Measurements from ENCODE around the gene EXOC7.
A peak's percentile ranks its signal among the peaks of the same experiment; 100 is the strongest.

DNA sequence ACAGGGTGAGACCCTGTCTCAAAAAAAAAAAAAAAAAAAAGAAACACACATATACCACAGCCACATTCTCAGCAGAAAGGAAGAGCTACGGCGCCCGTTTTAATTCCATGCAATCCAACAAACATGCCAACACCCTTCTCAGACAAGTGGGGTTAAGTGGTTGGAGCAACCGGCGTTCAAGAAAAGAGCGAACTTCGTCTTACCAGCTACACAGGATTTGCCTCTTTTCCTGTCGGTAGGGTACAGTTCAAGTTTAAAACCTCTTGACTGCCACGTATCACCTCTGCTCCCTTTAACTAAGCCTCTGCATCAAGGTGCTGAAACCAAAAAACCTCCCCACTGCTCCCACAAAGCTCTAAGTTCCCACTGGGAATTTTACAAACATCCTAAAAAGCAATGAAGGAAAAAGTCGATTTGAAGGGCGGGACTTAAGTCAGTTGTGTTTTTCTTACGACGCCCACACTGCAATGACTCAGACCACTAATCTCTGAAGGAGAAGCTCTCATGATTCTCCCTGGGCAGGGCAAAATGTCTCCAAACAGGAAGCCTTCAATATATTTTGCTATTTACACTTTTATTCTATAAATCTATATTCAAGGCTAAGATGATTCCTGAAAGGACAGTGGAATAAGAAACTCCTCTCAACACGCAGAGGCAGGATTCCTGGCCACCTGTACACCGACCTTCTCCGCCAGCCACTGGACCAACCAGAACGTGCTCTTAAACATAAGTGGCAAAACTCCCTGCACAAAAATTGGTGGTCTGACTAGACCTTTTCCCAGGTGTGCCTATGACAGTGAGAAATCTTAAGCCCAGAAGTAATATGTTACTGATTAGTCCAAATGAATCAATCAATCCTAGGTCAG is 50.1 kb downstream of the EXOC7 start:
- TF ChIP-seq, protein P1, sequence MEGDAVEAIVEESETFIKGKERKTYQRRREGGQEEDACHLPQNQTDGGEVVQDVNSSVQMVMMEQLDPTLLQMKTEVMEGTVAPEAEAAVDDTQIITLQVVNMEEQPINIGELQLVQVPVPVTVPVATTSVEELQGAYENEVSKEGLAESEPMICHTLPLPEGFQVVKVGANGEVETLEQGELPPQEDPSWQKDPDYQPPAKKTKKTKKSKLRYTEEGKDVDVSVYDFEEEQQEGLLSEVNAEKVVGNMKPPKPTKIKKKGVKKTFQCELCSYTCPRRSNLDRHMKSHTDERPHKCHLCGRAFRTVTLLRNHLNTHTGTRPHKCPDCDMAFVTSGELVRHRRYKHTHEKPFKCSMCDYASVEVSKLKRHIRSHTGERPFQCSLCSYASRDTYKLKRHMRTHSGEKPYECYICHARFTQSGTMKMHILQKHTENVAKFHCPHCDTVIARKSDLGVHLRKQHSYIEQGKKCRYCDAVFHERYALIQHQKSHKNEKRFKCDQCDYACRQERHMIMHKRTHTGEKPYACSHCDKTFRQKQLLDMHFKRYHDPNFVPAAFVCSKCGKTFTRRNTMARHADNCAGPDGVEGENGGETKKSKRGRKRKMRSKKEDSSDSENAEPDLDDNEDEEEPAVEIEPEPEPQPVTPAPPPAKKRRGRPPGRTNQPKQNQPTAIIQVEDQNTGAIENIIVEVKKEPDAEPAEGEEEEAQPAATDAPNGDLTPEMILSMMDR (conservative IDR thresholded peaks at IDR 0.05; ENCODE audit: low read depth, low read length): no peak
- no peak for TF ChIP-seq ELK1 (IDR thresholded peaks at IDR 0.05; ENCODE audit: borderline replicate concordance, low read depth, low read length)
- TF ChIP-seq RFX5 (IDR thresholded peaks at IDR 0.05; ENCODE audit: low read depth, low read length): no peak
- TF ChIP-seq POLR2A (IDR thresholded peaks at IDR 0.05; ENCODE audit: low read depth, low read length): no peak
- TF ChIP-seq MXI1 (IDR thresholded peaks at IDR 0.05; ENCODE audit: borderline replicate concordance, low read depth, low read length): no peak
- no peak for TF ChIP-seq RCOR1 (IDR thresholded peaks at IDR 0.05; ENCODE audit: insufficient replicate concordance, low read length)
- no peak for TF ChIP-seq CEBPB (IDR thresholded peaks at IDR 0.05; ENCODE audit: low read depth, low read length)
- peak; percentile 36; the same call in 1 of the 2 replicates for TF ChIP-seq FOS (IDR thresholded peaks at IDR 0.05; ENCODE audit: low read depth, low read length)

All from IMR-90 (cell line).